Suprapubic skin (tissue), 3 donors: Measurements from ENCODE around the gene DOC2B.

Experiments
- CTCF ChIP-seq, 2 donors: fragments of 200-600 bp in 1 of 2; fragments of 450-650 bp in 1 of 2; sonication (generic) in 1 of 2; IDR thresholded peaks; one replicate each; pipeline ENCODE4 v1.5.1; 2016 to 2019; ENCODE audit warnings: antibody characterized with exemption in 2 of 2, mild to moderate bottlenecking in 1 of 2, moderate library complexity in 1 of 2
- EP300 ChIP-seq: sonication (generic); formaldehyde crosslinking; IDR thresholded peaks from one replicate; pipeline ENCODE4 v1.6.1; 2017; ENCODE audit warnings: antibody characterized with exemption

GRCh38 chr17:185445-186138, 4.1 kb upstream of the DOC2B start:
- TF ChIP-seq CTCF (IDR thresholded peaks at IDR 0.05) (no peak), EP300 (no peak)
